ENCODE data around the gene PDLIM7.

The PDLIM7 gene

DNA sequence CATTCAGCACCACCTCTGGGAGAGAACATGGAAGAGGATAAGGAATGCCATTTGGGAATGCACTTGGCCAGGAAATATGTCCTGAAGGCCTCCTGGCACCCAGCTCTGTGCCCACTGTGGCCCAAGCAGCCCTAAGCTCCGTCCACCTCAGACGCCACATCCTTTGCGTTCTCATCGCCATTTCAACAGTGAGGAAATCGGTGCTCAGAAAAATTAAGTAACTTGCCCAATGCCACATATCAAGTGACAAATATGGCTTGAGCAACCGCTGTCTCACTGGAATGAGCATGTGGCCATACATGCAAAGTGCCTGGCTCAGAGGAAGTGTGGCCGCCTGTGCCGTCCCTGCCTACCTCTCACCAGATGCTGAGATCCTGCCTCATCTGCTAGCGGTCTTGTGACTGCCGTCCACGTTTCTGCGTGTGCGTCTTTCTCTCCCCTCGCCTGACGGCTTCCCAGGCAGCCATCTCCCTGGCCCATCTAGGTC is 13.2 kb upstream of the PDLIM7 start:
- H3K4me3 ChIP-seq (replicated peaks; ENCODE audit: low read depth, low read length) = no peak overlapping the region
- no peak for DNase-seq (ENCODE audit: low read depth)
- TF ChIP-seq, protein P1, sequence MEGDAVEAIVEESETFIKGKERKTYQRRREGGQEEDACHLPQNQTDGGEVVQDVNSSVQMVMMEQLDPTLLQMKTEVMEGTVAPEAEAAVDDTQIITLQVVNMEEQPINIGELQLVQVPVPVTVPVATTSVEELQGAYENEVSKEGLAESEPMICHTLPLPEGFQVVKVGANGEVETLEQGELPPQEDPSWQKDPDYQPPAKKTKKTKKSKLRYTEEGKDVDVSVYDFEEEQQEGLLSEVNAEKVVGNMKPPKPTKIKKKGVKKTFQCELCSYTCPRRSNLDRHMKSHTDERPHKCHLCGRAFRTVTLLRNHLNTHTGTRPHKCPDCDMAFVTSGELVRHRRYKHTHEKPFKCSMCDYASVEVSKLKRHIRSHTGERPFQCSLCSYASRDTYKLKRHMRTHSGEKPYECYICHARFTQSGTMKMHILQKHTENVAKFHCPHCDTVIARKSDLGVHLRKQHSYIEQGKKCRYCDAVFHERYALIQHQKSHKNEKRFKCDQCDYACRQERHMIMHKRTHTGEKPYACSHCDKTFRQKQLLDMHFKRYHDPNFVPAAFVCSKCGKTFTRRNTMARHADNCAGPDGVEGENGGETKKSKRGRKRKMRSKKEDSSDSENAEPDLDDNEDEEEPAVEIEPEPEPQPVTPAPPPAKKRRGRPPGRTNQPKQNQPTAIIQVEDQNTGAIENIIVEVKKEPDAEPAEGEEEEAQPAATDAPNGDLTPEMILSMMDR (IDR thresholded peaks at IDR 0.05; ENCODE audit: low read length, missing control alignments) = no peak

- TF ChIP-seq, protein P1 (IDR thresholded peaks at IDR 0.05; ENCODE audit: low read length, missing control alignments) = no peak
- H3K4me3 ChIP-seq (replicated peaks; ENCODE audit: low read depth, low read length) = no peak overlapping the region
- DNase-seq (ENCODE audit: low read depth) = no peak
Observed at GRCh38 chr5:177509991-177510566, 12.7 kb upstream of the PDLIM7 start.

DNA sequence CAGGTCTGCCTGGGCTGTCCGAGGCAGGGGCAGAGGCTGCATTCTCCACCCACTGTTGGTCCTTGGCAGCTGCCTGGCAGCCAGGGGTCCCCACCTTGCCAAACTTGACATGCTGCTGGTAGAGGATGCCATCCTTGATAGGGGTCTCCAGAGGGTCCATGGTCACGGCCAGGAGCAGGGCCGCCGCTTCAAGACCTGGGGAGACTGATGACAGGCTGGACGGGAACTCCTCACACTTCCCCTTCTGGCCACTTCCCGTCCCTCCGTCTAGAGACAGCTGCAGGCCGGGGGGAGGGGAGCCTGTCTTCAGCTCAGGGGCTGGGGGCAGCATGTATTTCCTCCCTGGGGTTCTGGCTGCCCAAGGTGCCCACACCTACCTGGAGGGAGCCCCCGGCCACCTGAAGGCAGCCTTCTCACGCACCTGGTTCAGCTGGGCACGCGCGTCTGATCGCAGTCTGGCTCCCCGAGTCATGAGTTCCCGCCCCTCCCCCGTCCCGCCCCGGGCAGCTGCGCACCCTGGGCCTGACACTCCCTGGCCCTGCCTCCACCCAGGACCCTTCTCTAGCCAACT is 12.1 kb upstream of the PDLIM7 start, which contains the start of gene DOK3:
Gene DOK3 (minus strand): TSS at position 446 of the 571 bp plus-strand sequence. CDS start 286 bp downstream, at position 160.
- no peak within 1 kb of the TSS for H3K4me3 ChIP-seq (replicated peaks; ENCODE audit: low read depth, low read length)
- TF ChIP-seq, protein P1 (IDR thresholded peaks at IDR 0.05; ENCODE audit: low read length, missing control alignments) = no peak
- no peak for DNase-seq (ENCODE audit: low read depth)

- no peak overlapping the region for H3K4me3 ChIP-seq (replicated peaks; ENCODE audit: low read depth, low read length)
- TF ChIP-seq, protein P1 (IDR thresholded peaks at IDR 0.05; ENCODE audit: low read length, missing control alignments) = no peak
- no peak for DNase-seq (ENCODE audit: low read depth)
Observed at GRCh38 chr5:177508837-177509236, 11.4 kb upstream of the PDLIM7 start.

- no peak overlapping the region for H3K4me3 ChIP-seq (replicated peaks; ENCODE audit: low read depth, low read length)
- no peak for DNase-seq (ENCODE audit: low read depth)
- TF ChIP-seq, protein P1 (IDR thresholded peaks at IDR 0.05; ENCODE audit: low read length, missing control alignments) = no peak
Observed at GRCh38 chr5:177508221-177508611, 10.8 kb upstream of the PDLIM7 start.

DNA sequence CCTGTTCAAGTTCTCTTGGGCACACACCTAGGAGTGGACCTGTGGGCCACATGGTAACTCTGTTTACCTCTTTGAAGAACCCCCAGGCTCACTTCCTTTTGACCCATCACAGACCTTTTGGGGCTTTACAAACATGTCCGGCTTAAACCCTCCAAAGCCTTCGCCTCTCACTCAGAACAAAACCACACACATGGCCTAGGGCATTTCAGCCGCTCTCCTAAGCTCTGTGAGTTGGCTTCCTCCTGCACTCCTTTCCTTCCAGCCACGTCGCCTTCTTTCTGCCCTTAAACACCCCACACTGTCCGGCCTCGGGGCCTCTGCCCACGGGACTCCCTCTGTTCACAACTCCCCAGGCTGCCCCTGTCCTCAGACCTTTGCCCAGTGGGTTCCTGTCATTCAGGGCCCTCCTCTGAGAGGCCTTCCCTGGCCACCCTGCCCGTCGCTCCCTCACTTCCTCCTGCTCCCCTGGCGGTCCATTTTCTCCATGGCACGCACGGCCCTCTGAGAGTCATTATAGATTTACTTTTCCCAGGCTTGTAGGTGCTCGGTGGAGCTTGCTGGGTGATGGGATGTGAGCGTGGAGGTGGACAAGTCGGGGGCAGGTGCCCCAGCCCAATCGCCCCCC is 10.3 kb upstream of the PDLIM7 start:
- TF ChIP-seq, protein P1 (IDR thresholded peaks at IDR 0.05; ENCODE audit: low read length, missing control alignments) = no peak
- DNase-seq (ENCODE audit: low read depth) = no peak
- no peak overlapping the region for H3K4me3 ChIP-seq (replicated peaks; ENCODE audit: low read depth, low read length)

Measured in fibroblast of pulmonary artery (primary cell).